HCT116 (cell line): ENCODE data around the gene OR51T1. TPM values are rescaled to one million over a fixed set of nuclear protein-coding genes. Genes with fewer than 3 reads are reported as not detected.

Experiments
- ATAC-seq: fragments of 200-7000 bp; cut with Tn5 transposase; 2 replicates; pipeline ENCODE4 v1.9.1; 2020; ENCODE audit warnings: mild to moderate bottlenecking, moderate library complexity
- BruUV-seq: library from RNA; stranded (reverse); fragments of 400-500 nt; replicated peaks from 2 replicates; lab custom pipeline; 2021; lab: Mats Ljungman, UMichigan
- CTCF ChIA-PET: fragments of 300-600 bp; sonication (Branson Sonifier 250); formaldehyde crosslinking; loops from one replicate; lab custom pipeline; 2021; ENCODE audit warnings: antibody characterized with exemption; lab: Charles Lee
- POLR2A ChIA-PET: fragments of 300-600, 350-600 bp; sonication (Branson Sonifier 250); formaldehyde crosslinking; loops from one replicate; lab custom pipeline; 2021; ENCODE audit warnings: antibody characterized with exemption; lab: Charles Lee
- RAD21 ChIA-PET, 2 experiments: fragments of 300-600 bp; sonication (Branson Sonifier 250); formaldehyde crosslinking; loops; one replicate each; lab custom pipeline; 2023; ENCODE audit warnings: low total read pairs in 2 of 2; ENCODE audit not compliant: uncharacterized antibody in 2 of 2, unreplicated experiment in 2 of 2, low non-redundant PET in 1 of 2; lab: Charles Lee
- DNase-seq: peaks from one replicate; pipeline ENCODE4 v3.0.0-alpha.2; 2010; ENCODE audit warnings: low read depth, low spot score
- H2AFZ ChIP-seq: fragments of 200-600 bp; shearing (Covaris generic), sonication (generic); 2 replicates; pipeline ENCODE4 v1.6.1; 2017; ENCODE audit warnings: low read depth, mixed run types, mixed read lengths, antibody characterized with exemption, low read length; ENCODE audit not compliant: poor library complexity, severe bottlenecking
- H3K27ac ChIP-seq: 2 replicates; pipeline ENCODE4 v1.5.1; 2012; ENCODE audit warnings: low read depth, low read length
- H3K27me3 ChIP-seq: fragments of 200-600 bp; sonication (generic); 2 replicates; pipeline ENCODE4 v1.6.1; 2016; ENCODE audit warnings: mixed run types, low read length, mixed read lengths; ENCODE audit not compliant: insufficient read depth
- H3K36me3 ChIP-seq, 2 experiments: fragments of 200-500 bp in 1 of 2; fragments of 200-600 bp in 1 of 2; sonication (Bioruptor generic) in 1 of 2; sonication (generic) in 1 of 2; 2 replicates each; pipeline versions ENCODE4 v1.5.1 to v1.6.1; 2014 to 2016; ENCODE audit warnings: low read length in 2 of 2, inconsistent platforms in 1 of 2, mixed read lengths in 1 of 2, mixed run types in 1 of 2; ENCODE audit not compliant: insufficient read depth in 2 of 2, control insufficient read depth in 1 of 2
- H3K4me1 ChIP-seq, 2 experiments: fragments of 200-600 bp in 1 of 2; sonication (generic) in 1 of 2; 2 replicates each; pipeline versions ENCODE4 v1.5.1 to v1.6.1; 2012 to 2017; ENCODE audit warnings: low read length in 2 of 2, inconsistent platforms in 1 of 2, mild to moderate bottlenecking in 1 of 2, mixed read lengths in 1 of 2, mixed run types in 1 of 2, moderate library complexity in 1 of 2; ENCODE audit not compliant: insufficient read depth in 2 of 2, control insufficient read depth in 1 of 2
- H3K4me2 ChIP-seq: fragments of 200-600 bp; sonication (generic); 2 replicates; pipeline ENCODE4 v1.6.1; 2017; ENCODE audit warnings: mixed run types, low read length, mixed read lengths
- H3K4me3 ChIP-seq, 2 experiments: fragments of 200-600 bp in 1 of 2; sonication (generic) in 1 of 2; replicated peaks in 1 of 2; 2 replicates each; pipeline ENCODE4 v1.5.1; 2011 to 2016; ENCODE audit warnings: low read length in 2 of 2, control low read depth in 1 of 2, low read depth in 1 of 2, mild to moderate bottlenecking in 1 of 2, mixed read lengths in 1 of 2, mixed run types in 1 of 2
- H3K79me2 ChIP-seq: fragments of 200-600 bp; sonication (generic); 2 replicates; pipeline ENCODE4 v1.6.1; 2017; ENCODE audit warnings: mild to moderate bottlenecking, mixed run types, low read length, moderate library complexity, mixed read lengths; ENCODE audit not compliant: insufficient read depth
- H3K9ac ChIP-seq: fragments of 200-600 bp; sonication (generic); 2 replicates; pipeline ENCODE4 v1.6.1; 2016; ENCODE audit warnings: low read length, mixed read lengths
- H3K9me2 ChIP-seq: fragments of 200-600 bp; sonication (generic), shearing (Covaris generic); 2 replicates; pipeline ENCODE4 v1.6.1; 2017; ENCODE audit warnings: mixed run types, mild to moderate bottlenecking, moderate library complexity; ENCODE audit not compliant: insufficient read depth
- H3K9me3 ChIP-seq, 2 experiments: fragments of 200-500 bp in 1 of 2; fragments of 200-600 bp in 1 of 2; sonication (Bioruptor generic) in 1 of 2; sonication (generic) in 1 of 2; 2 replicates each; pipeline ENCODE4 v1.6.1; 2014 to 2017; ENCODE audit warnings: low read length in 2 of 2, mixed read lengths in 2 of 2, inconsistent platforms in 1 of 2, low read depth in 1 of 2, mild to moderate bottlenecking in 1 of 2, mixed run types in 1 of 2, moderate library complexity in 1 of 2; ENCODE audit not compliant: control insufficient read depth in 1 of 2, insufficient read depth in 1 of 2
- H4K20me1 ChIP-seq: fragments of 200-600 bp; sonication (generic), shearing (Covaris generic); 2 replicates; pipeline ENCODE4 v1.6.1; 2017; ENCODE audit warnings: mixed run types, mild to moderate bottlenecking, moderate library complexity; ENCODE audit not compliant: insufficient read depth
- CBX3 ChIP-seq: IDR thresholded peaks from 2 replicates; pipeline ENCODE4 v1.6.1; 2012; ENCODE audit warnings: low read depth
- CEBPB ChIP-seq: IDR thresholded peaks from 2 replicates; pipeline ENCODE4 v1.6.1; 2012; ENCODE audit warnings: low read depth
- CTCF ChIP-seq, 3 experiments: fragments of 200-600 bp in 1 of 3; sonication (generic) in 1 of 3; IDR thresholded peaks in 2 of 3; conservative IDR thresholded peaks in 1 of 3; 2 replicates each; pipeline ENCODE4 v1.5.1; 2012 to 2017; ENCODE audit warnings: low read depth in 2 of 3, low read length in 2 of 3, antibody characterized with exemption in 1 of 3, borderline replicate concordance in 1 of 3, control low read depth in 1 of 3, mild to moderate bottlenecking in 1 of 3, mixed read lengths in 1 of 3, mixed run types in 1 of 3, moderate library complexity in 1 of 3; ENCODE audit not compliant: insufficient read depth in 1 of 3
- EGR1 ChIP-seq: IDR thresholded peaks from 2 replicates; pipeline ENCODE4 v1.6.1; 2012; ENCODE audit warnings: low read depth
- ELF1 ChIP-seq: IDR thresholded peaks from 2 replicates; pipeline ENCODE4 v1.6.1; 2012; ENCODE audit warnings: low read depth, borderline replicate concordance
- EZH2 ChIP-seq: fragments of 200-600 bp; sonication (generic); IDR thresholded peaks from 2 replicates; pipeline ENCODE4 v1.6.1; 2017; ENCODE audit warnings: antibody characterized with exemption, mixed run types
- EZH2phosphoT487 ChIP-seq: fragments of 200-600 bp; IDR thresholded peaks from 2 replicates; pipeline ENCODE4 v1.6.1; 2018; ENCODE audit warnings: antibody characterized with exemption, borderline replicate concordance
- FOSL1 ChIP-seq: IDR thresholded peaks from 2 replicates; pipeline ENCODE4 v1.6.1; 2012; ENCODE audit warnings: low read depth
- JUND ChIP-seq: IDR thresholded peaks from 2 replicates; pipeline ENCODE4 v1.6.1; 2012
- POLR2AphosphoS5 ChIP-seq: IDR thresholded peaks from 2 replicates; pipeline ENCODE4 v1.6.1; 2011; ENCODE audit warnings: mild to moderate bottlenecking, low read depth, low read length, moderate library complexity
- REST ChIP-seq: IDR thresholded peaks from 2 replicates; pipeline ENCODE4 v1.6.1; 2012; ENCODE audit warnings: low read depth
- SP1 ChIP-seq: IDR thresholded peaks from 2 replicates; pipeline ENCODE4 v1.6.1; 2012; ENCODE audit warnings: low read depth
- SRF ChIP-seq: IDR thresholded peaks from 2 replicates; pipeline ENCODE4 v1.6.1; 2012; ENCODE audit warnings: low read depth
- TCF7L2 ChIP-seq: IDR thresholded peaks from 2 replicates; pipeline ENCODE4 v1.7.0; 2011; ENCODE audit warnings: borderline replicate concordance, inconsistent platforms; ENCODE audit not compliant: insufficient read depth, insufficient read length; ENCODE audit errors: extremely low read depth
- YY1 ChIP-seq: IDR thresholded peaks from 2 replicates; pipeline ENCODE4 v1.6.1; 2011; ENCODE audit warnings: low read length, low read depth, moderate library complexity, mild to moderate bottlenecking; ENCODE audit not compliant: insufficient replicate concordance; ENCODE audit errors: extremely low read depth
- ZBTB33 ChIP-seq: IDR thresholded peaks from 2 replicates; pipeline ENCODE4 v1.6.1; 2011; ENCODE audit warnings: mild to moderate bottlenecking, low read length, moderate library complexity; ENCODE audit not compliant: insufficient replicate concordance; ENCODE audit errors: extremely low read depth
- ZFX ChIP-seq: fragments of 450-650 bp; IDR thresholded peaks from 2 replicates; pipeline ENCODE4 v1.6.1; 2017
- intact Hi-C: fragments of 100-400 bp; cut with micrococcal nuclease; formaldehyde crosslinking; loops from 2 replicates; pipeline ENCODE4 v1.10.0; 2022
- total RNA-seq: library from RNA; stranded (reverse); gene quantifications from one replicate; pipeline ENCODE4 v1.2.1, GENCODE V29; 2021; ENCODE audit not compliant: unreplicated experiment

The OR51T1 gene
- total RNA-seq, 1 experiment from 2014 or later: not detected

GRCh38 chr11:4890279-4890678 lies 8.6 kb downstream of the OR51T1 start:
- no peaks in the 10 kb centered on the region for H3K9me3 ChIP-seq
- H3K4me2 ChIP-seq: no peak overlapping the region
- H3K36me3 ChIP-seq: no peaks in the 10 kb centered on the region
- BruUV-seq: no TSS peak
- H3K27me3 ChIP-seq: peaks cover 3% of the 10 kb centered on the region
- no peak overlapping the region for H3K9ac ChIP-seq
- no peaks in the 10 kb centered on the region for H3K9me2 ChIP-seq
- POLR2A ChIA-PET: no interaction called here
- intact Hi-C loops: no loop called here
- DNase-seq: no peak
- H3K4me3 ChIP-seq: no peak overlapping the region
- H3K4me1 ChIP-seq: peaks cover 0 to 6% of the 10 kb centered on the region in 2 experiments; a peak in 2 of 4 replicates
- H3K27ac ChIP-seq: no peak overlapping the region
- ATAC-seq: no peak
- H2AFZ ChIP-seq: no peak overlapping the region
- CTCF ChIA-PET: no interaction called here
- no peaks in the 10 kb centered on the region for H4K20me1 ChIP-seq
- TF ChIP-seq EZH2phosphoT487 (no peak), CEBPB (no peak), ELF1 (no peak), EZH2 (no peak), POLR2AphosphoS5 (no peak), YY1 (no peak), SP1 (no peak), FOSL1 (no peak), ZFX (no peak), CBX3 (no peak), EGR1 (no peak), TCF7L2 (no peak), CTCF (IDR thresholded peaks at IDR 0.05 in 2 of 3, conservative IDR thresholded peaks at IDR 0.05 in 1 of 3; ENCODE audit: borderline replicate concordance in 1 of 3, insufficient read depth in 1 of 3, low read depth in 2 of 3, low read length in 2 of 3) (no peak), REST (no peak), SRF (no peak), ZBTB33 (no peak), JUND (no peak)
- RAD21 ChIA-PET: no interaction called here
- H3K79me2 ChIP-seq: no peaks in the 10 kb centered on the region
